Measurements from ENCODE around the gene DBN1.

DBN1 gene

DNA sequence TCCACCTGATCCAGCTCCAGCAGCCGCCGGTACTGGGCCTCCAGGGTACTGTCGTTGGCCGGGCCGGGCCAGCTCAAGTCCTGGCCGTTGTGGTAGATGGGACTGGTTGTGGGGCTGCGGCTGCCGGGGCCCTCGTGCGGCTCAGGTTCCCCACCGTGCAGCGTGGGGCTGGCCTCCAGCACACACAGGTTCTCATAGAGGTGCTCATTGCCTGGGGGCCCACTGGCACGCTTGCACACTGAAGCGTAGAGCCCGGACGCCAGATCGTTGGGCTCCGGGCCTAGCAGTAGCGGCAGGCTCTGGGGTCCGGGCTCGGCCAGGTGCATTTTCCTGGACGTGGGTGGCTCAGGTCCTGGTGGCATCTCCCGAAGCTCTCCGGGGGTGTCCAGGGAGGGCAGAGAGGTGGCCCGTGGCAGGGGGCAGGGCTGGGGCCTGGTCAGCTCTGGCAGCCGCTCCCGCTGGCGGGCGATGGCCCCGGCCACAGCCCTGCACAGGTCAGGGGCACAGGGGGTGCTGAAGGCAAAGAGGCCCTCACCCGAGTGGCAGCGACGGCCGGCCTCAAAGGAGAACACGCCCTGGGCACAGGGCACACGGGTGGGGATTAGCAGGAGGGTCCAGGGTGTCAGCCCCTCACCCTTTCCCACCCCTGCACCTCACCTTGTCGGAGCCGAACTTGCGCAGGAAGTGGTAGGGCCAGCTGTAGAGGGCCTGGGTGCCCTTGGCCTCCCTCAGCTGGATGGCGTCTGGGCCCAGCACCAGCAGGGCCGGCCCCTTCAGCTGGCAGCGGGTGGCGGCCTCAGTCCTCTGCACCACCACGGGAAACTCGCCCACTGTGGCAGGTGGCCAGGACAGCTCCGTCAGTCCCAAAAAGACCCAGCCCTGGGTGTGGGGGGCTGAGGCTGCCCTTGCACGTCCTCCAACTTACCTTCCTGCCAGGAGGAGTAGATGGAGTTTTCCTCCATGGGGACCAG, 30.9 kb upstream of the DBN1 start:
- DNase-seq: no peak

DNA sequence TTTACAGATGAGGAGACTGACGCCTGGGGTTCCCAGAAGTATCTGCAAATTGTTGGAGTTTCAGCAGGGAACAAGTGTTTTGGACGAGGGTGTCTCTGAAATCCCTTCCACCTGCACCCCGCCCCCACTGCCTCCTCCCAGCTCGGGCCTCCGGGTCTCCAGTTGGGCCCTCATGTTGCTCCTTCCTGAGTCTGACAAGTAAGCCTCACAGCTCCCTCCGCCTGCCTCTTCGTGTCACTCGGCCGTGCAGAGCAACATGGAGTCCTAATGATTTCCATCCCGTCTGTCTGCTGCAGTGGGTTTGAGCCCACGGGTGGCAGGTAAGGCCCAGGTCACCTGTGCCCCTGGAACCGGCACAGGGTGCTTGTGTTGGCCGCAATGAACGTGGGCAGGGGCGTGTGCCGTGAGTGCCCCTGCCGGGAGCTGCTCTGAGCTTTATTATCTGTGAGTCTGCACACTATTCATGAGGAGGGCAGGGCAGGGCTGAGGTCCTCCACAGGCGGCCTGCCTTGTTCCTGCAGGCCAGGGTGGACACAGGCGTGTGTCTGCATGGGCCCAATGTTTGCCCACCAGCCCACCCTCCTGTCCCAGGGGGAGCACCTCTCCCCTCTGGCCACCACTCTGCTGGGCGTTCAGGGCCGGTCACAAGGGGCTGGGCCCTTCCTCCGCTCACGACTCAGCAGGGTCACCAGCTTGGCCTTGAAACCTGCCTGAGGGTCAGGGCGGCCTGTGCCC, 30.1 kb upstream of the DBN1 start:
- no peak for DNase-seq

DNA sequence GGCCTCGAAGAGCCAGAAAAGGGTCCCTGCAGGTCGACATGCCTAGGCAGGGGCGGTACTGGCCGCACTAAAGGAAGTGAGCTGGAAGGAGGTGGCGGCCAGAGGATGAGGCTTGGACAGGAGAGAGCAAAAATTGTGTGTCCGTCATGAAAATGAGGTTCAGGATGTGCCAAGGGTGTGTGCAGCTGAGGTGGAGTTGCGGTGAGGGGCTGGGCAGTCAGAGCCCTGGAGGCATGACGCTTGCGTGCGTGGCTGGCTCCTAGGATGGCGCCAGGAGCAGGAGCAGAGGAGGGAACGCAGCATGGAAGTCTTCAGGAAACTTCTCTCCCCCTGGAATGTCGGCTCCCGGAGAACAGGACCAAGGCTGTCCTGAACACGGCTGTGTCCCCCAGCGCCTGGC, 29.5 kb upstream of the DBN1 start:
- no peak for DNase-seq

DNA sequence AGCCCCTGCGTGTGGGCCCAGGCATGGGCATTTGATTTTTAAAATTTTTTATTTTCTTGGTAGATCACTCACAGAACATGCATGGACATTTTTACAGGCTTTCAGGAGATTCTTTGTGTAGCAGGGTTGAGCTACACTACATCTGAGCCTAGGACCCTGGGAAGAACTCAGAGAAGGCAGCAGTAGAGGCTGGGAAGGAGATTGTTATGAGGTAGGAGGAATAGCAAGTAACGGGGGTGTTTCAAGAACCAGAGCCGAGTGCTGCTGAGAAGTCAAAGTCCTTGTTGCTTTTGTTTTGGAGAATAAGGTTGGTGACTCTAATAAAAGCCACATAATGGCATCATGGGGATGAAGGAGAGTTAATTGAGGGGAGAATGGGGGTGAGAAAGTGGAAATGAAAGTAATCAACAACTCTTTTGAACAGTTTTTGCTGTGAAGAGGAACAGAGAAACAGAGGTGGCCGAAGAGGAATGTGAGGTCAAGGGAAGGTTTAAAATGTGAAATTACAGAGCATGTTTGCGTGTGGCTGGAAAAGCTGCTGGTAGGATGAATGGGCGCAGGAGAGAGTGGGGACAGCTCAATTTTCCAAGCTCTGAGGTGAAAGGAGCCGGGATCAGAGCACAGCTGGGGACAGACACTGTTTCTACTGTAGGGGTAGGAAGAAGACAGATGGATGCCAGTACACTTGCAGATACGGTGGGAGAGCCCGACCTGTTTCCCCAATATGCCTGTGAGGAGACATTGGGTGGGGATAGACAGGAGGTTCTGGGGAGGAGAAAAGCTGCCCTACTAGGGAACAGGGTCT, 28.6 kb upstream of the DBN1 start:
- no peak for DNase-seq

DNA sequence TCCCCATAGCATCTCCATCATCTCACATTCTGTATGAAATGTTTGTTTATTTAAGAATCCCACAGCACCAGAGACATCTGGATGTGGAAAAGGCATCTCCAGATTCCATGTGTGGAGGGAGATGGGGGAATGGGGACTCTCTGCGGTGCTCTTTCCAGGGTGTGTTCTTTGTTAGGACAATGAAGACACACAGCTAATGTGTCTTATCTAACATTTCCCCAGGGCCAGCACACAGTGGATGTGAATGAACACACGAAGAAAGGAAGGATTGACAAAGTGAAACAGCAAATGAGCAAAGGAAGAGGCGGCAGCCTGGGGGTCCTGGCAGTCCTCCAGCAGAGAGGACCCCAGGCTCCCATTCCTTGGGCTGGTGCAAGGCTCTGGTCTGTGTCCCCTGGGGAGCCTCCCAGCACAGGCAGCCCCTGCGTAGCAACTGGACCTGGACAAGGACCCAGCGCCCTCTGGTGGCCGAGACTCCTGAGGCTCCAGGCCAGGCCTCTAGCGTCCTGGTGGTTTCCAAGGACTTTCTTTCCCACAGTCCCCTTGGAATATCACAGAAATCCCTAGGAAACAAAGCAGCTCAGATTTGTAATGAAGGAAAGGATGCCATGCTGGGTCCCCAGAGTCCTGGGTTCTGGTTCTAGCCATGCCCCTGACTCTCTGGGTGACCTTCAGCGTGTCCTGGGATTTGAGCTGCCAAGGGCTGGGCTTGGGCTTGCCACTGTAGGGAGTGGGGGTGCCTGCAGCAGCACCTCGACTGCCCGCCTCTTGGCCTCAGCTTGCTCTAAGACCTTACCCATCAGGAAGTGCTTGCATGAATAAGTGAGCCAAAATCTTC, 27.5 kb upstream of the DBN1 start:
- DNase-seq: peak; percentile 68

DNA sequence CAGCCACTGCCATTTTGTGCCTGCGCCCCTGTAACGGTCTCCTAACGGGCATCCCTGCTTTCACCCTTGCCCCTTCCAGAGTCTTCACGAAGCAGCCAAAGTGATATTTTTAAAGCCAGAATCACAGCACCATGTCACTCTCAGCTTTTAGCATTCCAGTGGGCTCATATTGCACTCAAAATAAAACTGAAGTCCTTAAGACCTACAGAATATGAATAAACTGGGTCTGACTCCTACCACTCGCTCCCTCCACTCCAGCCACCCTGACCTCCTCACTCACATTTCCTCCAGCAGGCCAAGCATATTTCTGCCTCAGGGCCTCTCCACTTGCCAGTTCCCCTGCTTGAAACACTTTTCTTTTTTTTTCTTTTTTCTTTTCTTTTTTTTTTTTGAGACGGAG, 26.4 kb upstream of the DBN1 start:
- no peak for DNase-seq

DNA sequence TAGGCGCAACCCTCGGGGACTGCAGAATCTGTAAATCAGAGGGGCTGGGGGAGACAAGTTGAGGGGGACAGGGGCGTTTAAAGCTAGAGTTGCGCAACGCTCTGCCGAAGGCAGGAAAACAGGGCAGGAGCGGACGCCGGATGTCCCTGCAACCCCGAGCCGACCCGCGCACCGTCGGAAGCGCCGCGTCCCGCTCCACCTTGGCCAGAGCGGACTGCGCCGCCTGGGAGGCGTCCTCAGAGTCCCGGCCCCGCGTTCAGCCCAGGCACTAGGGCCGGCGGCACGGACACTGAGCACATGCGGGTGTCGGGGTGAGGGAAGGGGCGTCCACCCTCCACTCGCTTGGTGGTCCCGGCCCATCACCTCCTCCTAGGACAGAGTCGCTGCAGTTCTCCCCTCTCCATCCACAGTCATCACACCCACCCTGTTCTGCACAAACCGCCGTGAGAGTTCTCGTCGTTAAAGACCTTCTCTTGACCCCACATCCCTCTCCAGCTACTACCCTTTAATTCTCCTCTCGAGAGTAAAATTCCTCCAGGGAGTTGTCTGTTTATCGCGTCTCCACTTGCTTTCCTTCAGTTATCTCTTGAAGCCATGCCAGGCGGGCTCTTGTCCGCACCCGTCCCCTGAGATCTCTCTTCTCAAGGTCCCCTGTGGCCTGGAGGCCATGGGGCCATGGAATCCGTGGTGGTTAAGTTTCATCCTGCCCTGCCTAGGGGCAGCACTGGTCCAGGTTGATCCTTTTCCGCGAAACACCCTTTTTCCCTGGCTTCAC, 24.8 kb upstream of the DBN1 start:
- DNase-seq: no peak

DNA sequence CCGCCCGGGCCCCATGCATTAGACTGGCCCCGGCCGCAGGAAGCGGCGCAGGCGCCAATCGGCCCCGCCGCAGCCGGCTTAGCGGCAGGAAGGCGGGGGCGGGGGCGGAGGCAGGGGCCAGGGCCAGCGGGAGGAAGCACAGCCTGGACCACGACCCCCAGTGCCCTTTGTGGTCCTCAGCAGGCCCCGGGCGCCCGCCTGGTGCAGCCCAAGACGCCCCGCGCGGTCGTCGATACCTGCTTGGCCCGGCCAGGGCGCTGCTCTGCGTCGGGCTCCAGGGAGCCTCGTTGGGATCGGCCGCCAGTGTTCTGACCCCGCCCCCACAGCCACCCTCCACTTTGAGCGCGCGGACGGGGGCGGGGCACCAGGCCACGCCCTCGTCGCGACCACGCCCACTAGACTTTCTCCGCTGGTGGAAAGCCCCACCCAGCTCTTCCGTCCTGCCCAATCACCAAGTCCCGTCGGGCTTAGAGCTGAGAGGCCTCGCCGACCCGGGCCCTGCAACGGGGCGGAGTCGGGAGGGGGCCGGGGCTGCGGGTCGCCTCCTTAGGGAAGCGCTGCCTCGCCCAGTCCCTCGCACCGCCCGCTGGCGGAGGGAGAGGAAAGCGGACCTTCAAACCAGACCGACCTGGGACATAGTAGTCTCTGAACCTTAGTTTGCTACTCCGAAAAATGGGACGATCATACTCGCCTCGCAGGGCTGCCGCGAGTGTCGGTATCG, 24.0 kb upstream of the DBN1 start, which contains the start of gene PDLIM7:
PDLIM7 (minus strand) TSS at position 313 of the 721 bp plus-strand sequence. CDS start 1,092 bp downstream, outside the sequence.
- DNase-seq: peak; percentile 91

DNA sequence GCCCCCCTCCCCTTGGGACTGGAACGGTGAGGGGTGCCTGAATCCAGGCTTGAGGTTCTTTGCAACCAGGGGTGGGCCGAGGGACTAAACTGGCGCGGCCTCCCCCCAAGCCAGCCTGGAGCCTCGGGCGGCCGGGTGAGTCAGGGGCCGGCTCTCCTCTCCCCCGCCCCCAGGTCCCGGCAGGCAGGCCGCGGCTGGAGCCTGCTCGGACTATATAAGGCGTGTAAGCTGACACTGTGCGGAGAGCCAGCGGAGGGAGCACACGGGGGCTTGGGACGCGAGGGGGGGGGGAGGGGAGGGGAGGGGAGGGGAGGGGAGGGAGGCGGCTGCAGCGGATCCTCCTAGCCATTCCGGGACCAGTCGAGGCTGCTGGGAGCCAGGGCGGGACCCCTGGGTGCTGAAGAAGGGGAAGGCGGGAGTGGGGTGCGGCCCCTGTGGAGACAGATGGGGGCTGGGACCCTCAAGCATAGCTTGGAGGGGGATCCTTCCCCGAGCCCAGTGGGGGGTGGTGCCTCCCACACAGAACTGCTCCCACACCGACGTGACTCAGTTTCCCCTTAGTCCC, 23.4 kb upstream of the DBN1 start:
- DNase-seq: peak; percentile 81

DNA sequence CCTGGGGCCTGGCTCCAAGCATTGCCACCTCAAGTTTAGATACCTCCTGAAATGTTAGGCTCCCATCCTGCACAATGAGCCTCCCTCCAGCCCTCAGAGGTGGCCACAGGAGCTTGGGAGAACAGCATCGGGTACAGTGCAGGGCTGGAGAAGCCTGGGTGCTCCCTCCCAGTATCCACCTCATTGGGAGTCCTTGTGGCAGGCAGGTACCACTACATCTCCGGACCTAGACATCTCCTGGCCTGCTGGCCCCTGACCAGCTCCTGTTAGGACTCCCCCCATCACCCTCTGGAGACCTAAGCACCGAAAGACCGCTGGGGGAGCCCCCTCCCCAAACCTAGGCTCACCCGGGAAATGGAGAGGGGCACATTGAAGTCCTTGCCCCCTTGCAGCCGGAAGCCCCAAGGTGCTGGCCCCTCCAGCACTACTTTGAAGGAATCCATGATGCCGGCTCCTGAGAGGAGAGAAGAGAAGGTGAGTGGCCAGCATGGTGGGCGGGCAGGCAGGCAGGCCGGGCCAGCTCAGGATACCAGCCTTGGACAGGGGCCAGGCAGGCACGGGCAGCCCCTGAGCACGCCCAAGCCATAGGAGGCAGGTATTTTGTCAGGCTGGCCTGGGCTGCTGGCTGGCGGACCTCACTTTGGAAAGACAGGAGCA, 22.8 kb upstream of the DBN1 start:
- DNase-seq: peak; percentile 40

DNA sequence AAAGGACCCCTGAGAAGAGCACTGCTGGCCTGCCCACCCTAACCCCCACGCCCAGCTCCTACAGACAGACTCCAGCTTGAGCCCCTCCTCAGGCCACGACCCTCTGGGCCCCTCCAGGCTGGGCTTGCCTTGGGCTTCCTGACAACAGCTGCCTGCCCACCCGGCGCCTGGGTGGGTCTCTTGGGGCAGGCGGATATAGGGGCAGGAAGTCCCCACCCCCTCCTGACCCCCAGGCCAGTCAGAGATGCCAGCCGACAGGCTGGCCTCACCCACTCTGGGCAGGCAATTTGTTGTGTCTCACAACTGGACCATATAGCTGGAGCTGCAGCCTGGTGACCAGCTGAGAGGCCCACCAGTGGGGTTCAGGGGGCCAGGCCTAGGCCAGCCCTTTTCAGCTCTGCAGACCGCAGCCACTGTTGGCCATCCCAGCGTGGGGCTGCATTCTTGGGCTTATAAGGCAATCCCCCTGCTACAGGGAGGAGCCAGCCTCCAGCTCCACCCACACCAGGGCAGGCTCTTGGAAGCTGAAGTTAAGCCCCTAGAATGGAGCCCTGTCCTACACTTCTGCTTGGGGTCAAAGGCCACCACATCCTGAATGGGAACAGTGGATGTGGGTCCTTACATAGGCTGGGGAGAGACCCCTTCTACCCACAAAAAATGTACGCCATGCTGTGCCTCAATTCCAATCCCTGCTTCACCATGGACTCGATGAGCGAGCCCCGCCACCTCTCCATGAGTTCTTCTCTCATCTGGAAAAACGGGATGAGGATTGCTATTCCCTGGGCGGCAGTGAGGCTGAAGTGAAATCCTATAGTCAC, 22.0 kb upstream of the DBN1 start:
- DNase-seq: no peak

DNA sequence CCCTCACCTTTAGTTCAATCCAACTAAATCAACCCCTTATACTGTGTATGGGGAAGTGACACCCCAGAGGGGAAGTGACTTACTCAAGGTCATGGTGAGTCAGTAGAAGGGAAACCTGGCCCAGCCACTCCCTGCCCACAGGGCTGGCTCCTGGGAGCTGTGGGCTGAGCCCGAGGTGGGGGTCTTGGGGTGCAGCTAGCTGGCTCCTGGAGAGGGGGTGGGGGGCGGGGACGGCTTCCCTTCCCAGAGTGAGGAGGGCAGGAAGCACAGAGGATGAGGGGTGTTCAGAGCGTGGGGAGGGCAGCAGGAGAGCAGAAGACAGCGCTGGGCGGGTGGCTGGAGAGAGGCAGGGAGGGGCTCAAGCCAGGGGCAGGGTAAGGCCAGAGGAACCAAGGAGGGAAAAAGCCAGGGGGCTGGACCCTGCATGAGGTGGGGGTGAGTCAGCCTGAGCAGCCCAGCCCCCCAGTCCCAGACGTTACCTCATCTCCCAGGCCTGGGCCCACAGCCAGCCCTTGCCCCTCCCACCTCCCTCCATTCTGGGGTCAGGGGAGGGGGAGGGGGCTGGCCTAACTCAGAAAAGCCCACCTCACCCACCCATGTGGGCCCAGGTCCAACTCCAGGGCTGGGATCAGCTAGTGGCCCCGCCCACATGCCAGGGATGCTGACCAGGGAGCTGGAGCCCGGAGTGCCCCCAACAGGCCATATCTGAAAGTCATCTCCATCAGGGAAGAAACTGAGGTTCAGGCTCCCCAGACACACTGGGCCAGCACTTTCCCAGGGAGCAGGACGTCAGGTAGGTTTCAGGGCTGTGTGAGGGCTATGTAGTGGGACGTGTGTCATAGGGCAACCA, 21.1 kb upstream of the DBN1 start:
- DNase-seq: no peak

DNA sequence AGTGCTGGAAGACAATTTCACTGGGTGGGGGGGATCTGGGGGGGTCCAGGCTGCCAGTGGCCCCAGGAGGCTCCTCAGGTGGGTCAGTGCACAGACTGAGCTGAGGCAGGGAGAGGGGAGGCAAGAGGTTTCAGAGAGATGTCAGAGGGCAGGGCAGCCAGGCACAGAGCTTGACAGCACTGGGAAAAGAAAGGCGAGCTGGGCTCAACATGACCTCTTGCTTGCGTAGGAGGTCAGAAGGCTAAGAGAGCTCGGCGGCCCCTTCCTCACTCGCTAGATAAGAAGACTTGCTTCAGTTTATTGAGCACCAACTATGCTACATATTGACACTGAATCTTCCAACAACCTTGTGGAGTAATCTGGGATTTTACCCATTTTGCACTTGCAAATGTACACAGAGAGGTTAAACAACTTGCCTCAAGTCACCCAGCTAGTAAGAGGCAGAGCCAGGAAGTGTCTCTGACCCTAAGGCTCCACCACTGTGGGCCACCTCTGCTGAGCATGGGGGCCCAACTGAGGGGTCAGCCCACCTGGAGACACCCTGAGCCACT, 20.4 kb upstream of the DBN1 start:
- DNase-seq: no peak

DNA sequence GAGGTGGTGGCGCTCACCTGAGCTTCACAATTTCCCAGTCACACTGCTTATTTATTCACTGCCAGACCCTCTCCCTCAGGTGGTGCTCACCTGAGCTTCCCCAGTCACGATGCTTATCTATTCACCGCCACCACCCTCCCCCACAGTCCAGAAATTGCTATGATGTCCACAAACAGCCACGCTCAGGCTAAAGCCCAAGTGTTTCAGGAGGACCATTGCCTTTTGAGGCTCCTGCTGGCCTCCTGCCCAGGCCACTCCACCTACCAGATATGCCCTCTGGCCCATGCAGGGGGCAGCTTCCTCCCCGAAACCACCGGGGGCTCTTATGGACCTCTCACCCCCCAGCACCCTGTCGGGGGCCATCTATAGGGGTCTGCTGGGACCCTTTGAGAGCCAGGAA, 19.4 kb upstream of the DBN1 start:
- DNase-seq: no peak

DNA sequence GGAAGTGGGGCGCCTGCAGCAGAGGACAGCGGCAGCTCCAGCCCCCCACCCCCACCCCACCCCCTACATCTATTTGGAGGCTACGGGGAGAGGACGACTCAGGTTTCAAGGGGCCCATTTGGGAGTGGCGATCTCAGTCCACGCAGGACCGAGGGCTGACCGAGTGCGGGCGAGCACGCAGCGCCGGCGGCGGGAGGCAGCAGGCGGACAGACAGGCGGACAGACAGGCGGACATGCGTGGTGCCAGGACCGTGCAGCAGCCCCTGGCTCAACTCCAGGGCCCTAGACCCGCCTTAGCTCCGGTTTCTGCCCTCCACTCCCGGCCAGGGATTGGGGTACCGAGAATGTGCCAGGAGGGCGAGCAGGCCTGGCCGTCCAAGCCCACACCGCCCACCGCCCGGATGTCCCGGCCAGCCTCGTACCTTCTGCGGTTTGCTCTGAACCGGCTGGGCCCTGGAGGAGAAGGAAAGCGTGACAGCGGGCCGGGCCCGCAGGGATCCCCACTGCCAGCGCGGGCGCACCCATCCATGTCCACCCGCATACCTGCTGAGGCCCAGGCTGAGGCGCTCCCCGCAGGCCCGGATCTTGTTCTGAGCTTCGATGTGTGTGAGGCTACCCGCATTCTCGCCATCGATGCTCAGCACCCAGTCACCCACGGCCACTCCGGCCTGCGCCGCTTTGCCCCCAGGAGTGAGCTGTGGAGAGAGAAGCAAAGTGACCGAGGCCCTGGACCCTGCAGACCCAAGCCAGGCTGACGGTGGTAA, 18.7 kb upstream of the DBN1 start:
- no peak for DNase-seq

DNA sequence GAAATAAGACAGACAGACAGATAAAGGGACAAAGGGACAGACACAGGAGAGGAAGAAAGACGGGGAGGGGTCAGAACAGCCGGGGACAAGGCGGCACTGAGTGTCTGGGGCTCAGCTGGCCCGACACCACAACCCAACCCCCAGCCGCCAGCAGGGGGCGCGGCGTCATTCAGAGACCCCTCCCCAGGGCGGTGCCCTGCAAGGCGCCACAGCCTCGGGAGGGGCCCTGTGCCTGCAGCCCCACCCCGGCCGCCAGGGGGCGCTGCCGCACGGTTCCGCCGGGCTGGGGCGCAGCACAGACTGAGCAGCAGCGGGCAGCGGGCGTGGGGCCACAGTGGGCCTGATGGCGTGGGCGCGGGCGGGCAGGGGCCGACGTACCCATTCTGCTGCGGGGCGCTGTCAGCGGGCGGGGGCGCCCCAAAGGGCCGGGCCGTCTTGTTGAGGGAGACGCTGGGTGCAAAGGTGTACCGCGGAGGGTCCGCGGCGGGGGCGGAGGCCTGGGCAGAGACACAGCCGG, 18.1 kb upstream of the DBN1 start:
- no peak for DNase-seq

DNA sequence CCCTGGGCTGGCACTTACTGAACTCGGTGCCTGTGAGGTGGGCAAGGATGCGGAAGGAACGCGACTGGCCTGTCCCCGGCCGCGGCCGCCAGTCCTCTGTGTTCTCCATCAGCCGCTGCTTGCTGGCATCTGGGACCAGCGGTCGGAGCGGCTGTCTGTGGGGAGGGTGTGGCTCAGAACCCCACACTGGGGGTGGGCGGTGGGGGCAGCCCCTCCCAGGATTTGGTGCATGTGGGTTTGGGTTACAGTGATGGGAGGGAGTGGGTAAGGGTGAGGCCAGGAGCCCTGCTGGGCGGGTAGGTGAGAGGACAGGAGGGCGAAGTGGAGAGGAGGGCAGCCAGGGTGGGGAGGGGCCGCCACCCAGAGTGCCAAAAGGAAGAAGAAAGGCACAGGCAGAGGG, 17.6 kb upstream of the DBN1 start:
- DNase-seq: no peak

All from NCI-H2029 (cell line).